Measurements from ENCODE around the gene PAM16.

DNA sequence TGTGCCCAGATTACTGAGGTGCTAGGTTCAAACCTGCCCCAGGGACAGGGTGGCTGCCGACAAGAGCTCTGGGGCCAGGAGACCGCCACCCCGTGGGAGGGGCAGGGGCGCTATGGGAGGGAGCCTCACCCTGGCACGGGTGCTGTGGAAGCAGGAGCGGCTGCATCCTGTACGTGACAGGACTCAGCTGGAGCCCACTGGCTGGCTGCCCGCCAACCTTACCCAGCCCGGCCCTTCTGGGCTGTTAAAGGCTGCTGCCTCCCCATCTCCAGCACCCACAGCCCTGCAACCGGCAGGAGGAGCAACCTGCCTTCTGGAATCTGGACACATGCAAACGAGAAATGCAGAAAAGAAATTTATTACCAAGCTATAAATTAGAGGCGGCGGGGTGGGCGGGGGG is 11.2 kb downstream of the PAM16 start:
- TF ChIP-seq, protein P1, sequence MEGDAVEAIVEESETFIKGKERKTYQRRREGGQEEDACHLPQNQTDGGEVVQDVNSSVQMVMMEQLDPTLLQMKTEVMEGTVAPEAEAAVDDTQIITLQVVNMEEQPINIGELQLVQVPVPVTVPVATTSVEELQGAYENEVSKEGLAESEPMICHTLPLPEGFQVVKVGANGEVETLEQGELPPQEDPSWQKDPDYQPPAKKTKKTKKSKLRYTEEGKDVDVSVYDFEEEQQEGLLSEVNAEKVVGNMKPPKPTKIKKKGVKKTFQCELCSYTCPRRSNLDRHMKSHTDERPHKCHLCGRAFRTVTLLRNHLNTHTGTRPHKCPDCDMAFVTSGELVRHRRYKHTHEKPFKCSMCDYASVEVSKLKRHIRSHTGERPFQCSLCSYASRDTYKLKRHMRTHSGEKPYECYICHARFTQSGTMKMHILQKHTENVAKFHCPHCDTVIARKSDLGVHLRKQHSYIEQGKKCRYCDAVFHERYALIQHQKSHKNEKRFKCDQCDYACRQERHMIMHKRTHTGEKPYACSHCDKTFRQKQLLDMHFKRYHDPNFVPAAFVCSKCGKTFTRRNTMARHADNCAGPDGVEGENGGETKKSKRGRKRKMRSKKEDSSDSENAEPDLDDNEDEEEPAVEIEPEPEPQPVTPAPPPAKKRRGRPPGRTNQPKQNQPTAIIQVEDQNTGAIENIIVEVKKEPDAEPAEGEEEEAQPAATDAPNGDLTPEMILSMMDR (IDR thresholded peaks at IDR 0.05; ENCODE audit: poor library complexity) = peak; percentile 24
- no peak for TF ChIP-seq EZH2 (IDR thresholded peaks at IDR 0.05; ENCODE audit: borderline replicate concordance)
